OCI-M1 (cell line): Measurements from ENCODE around the gene NSG2.
"Not testable (repeated sequence)": the region's sequence is repeated elsewhere in the genome, so short reads cannot be mapped to it uniquely, and the experiment has no call there.

Source experiments
- DNase-seq: peaks from one replicate; lab custom pipeline; 2025; lab: John Stamatoyannopoulos, UW

NSG2 gene

GRCh38 chr5:174101195-174101730 is 55.8 kb downstream of the NSG2 start:
- no peak for DNase-seq

GRCh38 chr5:174102574-174102973 is 57.1 kb downstream of the NSG2 start:
- DNase-seq: not testable (repeated sequence)

GRCh38 chr5:174106997-174107655 is 61.6 kb downstream of the NSG2 start:
- DNase-seq: no peak

GRCh38 chr5:174108745-174109144 is 63.2 kb downstream of the NSG2 start:
- DNase-seq: no peak

GRCh38 chr5:174109698-174110260 is 64.3 kb downstream of the NSG2 start:
- DNase-seq: no peak

GRCh38 chr5:174110310-174110709 is 64.8 kb downstream of the NSG2 start:
- no peak for DNase-seq

- DNase-seq: no peak
These were observed 65.9 kb downstream of the NSG2 start for GRCh38 chr5:174111287-174111973.

GRCh38 chr5:174115226-174115625 is 69.7 kb downstream of the NSG2 start:
- no peak for DNase-seq

GRCh38 chr5:174118823-174119467 is 73.4 kb downstream of the NSG2 start:
- no peak for DNase-seq

- DNase-seq: no peak
These were observed 74.0 kb downstream of the NSG2 start for GRCh38 chr5:174119468-174119881.

- DNase-seq: no peak
These were observed 75.0 kb downstream of the NSG2 start for GRCh38 chr5:174120401-174121005.

GRCh38 chr5:174134545-174134944 is 89.0 kb downstream of the NSG2 start:
- DNase-seq: no peak

GRCh38 chr5:174139623-174140022 is 94.1 kb downstream of the NSG2 start:
- DNase-seq: no peak

- DNase-seq: no peak
These were observed 95.0 kb downstream of the NSG2 start for GRCh38 chr5:174140452-174141020.

- DNase-seq: no peak
These were observed 95.9 kb downstream of the NSG2 start for GRCh38 chr5:174141398-174141797.

- DNase-seq: no peak
These were observed 99.6 kb downstream of the NSG2 start for GRCh38 chr5:174145091-174145490.

GRCh38 chr5:174145821-174146220 is 100.3 kb downstream of the NSG2 start:
- no peak for DNase-seq

GRCh38 chr5:174146556-174146955 is 101.0 kb downstream of the NSG2 start:
- DNase-seq: no peak

GRCh38 chr5:174147012-174147411 is 101.5 kb downstream of the NSG2 start:
- not testable (repeated sequence) for DNase-seq

GRCh38 chr5:174147551-174147950 is 102.0 kb downstream of the NSG2 start:
- DNase-seq: no peak

- DNase-seq: no peak
These were observed 103.2 kb downstream of the NSG2 start for GRCh38 chr5:174148721-174149120.

- no peak for DNase-seq
These were observed 103.9 kb downstream of the NSG2 start for GRCh38 chr5:174149426-174149825.
